ENCODE results near the gene GPR137B. TPM values are rescaled to one million over a fixed set of nuclear protein-coding genes. Genes with fewer than 3 reads are reported as not detected.
"Not testable (repeated sequence)": the region's sequence is repeated elsewhere in the genome, so short reads cannot be mapped to it uniquely, and the experiment has no call there.

The GPR137B gene, protein sequence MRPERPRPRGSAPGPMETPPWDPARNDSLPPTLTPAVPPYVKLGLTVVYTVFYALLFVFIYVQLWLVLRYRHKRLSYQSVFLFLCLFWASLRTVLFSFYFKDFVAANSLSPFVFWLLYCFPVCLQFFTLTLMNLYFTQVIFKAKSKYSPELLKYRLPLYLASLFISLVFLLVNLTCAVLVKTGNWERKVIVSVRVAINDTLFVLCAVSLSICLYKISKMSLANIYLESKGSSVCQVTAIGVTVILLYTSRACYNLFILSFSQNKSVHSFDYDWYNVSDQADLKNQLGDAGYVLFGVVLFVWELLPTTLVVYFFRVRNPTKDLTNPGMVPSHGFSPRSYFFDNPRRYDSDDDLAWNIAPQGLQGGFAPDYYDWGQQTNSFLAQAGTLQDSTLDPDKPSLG
- total RNA-seq: 1 to 10 TPM; 4.9 to 5.0 TPM

DNA sequence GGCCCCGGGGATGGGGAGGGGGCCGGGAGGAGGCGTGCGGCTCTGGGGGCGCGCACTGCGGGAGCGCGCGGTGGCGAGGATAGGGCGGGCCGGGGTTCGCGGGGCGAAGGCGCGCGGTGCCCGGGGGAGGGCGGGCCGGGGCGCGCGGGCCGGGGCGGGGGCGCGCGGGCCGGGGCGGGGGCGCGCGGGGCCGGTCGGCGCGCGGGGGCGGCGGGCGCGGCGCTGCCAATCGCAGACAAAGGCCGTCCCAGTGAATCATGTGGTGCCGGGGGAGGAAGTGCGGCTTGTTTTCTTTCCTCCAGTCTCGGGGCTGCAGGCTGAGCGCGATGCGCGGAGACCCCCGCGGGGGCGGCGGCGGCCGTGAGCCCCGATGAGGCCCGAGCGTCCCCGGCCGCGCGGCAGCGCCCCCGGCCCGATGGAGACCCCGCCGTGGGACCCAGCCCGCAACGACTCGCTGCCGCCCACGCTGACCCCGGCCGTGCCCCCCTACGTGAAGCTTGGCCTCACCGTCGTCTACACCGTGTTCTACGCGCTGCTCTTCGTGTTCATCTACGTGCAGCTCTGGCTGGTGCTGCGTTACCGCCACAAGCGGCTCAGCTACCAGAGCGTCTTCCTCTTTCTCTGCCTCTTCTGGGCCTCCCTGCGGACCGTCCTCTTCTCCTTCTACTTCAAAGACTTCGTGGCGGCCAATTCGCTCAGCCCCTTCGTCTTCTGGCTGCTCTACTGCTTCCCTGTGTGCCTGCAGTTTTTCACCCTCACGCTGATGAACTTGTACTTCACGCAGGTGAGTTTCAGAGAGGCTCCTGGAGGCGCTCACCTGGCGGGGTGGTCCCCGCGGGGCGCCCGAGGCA is at the start of gene GPR137B:
Gene GPR137B (plus strand): TSS at position 287 of the 851 bp plus-strand sequence. CDS start 84 bp downstream, at position 371.
- Mint-ChIP-seq H3K9me3 (ENCODE audit: insufficient read depth) (no peaks in the 10 kb centered on the region), H3K27ac (peak within 1 kb of the TSS; percentile 86), H3K4me1 (ENCODE audit: low read depth) (peaks cover 17% of the 10 kb centered on the region), H3K36me3 (ENCODE audit: low read depth) (peaks cover 2% of the 10 kb centered on the region), H3K4me3 (peak within 1 kb of the TSS; percentile 94), H3K27me3 (ENCODE audit: low read depth) (peaks cover 41% of the 10 kb centered on the region)
- peak; percentile 72 for DNase-seq
- ATAC-seq: peak; percentile 77
- CTCF ChIA-PET: no interaction called here
- POLR2A ChIA-PET: interaction anchor here (0.9 to 2.1 kb wide), 2 partner anchors 14 to 283 kb away, joined by 3 to 4 read pairs; no protein-coding TSS in a partner anchor

DNA sequence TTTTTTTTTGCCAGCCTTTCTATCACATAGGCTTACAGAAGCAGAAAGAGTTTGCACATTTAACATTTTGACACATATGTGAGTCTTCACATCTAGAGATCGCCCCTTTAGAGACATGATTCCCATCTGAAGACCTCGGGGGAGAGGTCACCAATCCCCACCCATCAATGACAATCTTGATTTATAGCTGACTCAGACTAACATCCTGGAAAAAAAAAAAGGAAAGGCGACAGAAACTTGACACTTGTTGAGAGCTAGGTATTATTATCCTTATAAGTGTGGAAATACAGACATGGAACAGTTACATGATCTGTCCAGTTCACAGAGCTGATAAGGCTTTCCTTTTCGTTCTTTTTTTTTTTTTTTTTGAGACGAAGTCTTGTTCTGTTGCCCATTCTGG is 49.4 kb upstream of the GPR137B start:
- Mint-ChIP-seq H3K4me3 (no peak overlapping the region), H3K36me3 (ENCODE audit: low read depth) (peaks cover 7% of the 10 kb centered on the region), H3K27me3 (ENCODE audit: low read depth) (peaks cover 8% of the 10 kb centered on the region), H3K4me1 (ENCODE audit: low read depth) (no peaks in the 10 kb centered on the region), H3K27ac (no peak overlapping the region), H3K9me3 (ENCODE audit: insufficient read depth) (peaks cover 5% of the 10 kb centered on the region)
- ChIA-PET CTCF (no interaction called here), POLR2A (interaction anchor here (0.7 kb wide), 1 partner anchor 511 kb away, joined by 3 read pairs; no protein-coding TSS in a partner anchor)
- no peak for ATAC-seq
- no peak for DNase-seq

DNA sequence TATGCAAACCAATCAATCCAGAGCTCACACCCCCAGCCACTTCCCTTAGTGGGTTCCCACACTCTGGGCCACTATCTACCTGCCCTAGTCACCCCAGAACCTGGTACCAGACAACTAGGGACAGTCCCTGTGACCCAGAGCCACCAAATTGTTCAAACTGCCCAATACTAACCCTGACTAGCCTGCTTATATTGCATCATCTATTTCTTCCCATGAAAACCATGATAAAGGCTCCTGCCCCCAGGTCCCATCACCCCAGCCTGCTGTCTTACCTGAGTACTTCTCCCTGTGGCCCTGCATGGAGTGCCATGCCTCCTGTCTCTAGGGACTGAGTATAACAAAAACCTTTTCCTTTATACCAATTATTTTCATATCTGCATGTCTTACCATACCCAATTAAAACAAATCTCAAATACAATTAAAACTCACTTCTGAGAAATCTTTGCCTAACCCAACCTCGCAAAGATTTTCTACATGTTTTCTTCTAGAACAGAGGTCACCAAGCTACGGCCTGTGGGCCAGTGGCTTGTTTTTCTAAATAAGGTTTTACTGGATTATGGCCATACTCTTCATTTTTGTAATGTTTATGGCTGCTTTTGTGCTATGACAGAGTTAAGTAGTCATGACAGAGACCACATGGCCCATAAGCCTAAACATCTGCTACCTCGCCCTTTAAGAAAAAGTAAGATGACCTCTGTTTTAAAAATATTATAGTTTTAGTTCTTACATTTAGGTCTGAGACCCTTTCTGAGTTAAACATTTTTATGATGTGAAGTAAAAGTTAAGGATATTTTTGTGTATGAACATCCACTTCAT is 46.4 kb upstream of the GPR137B start:
- no peak overlapping the region for H3K27ac Mint-ChIP-seq
- no peak for ATAC-seq

DNA sequence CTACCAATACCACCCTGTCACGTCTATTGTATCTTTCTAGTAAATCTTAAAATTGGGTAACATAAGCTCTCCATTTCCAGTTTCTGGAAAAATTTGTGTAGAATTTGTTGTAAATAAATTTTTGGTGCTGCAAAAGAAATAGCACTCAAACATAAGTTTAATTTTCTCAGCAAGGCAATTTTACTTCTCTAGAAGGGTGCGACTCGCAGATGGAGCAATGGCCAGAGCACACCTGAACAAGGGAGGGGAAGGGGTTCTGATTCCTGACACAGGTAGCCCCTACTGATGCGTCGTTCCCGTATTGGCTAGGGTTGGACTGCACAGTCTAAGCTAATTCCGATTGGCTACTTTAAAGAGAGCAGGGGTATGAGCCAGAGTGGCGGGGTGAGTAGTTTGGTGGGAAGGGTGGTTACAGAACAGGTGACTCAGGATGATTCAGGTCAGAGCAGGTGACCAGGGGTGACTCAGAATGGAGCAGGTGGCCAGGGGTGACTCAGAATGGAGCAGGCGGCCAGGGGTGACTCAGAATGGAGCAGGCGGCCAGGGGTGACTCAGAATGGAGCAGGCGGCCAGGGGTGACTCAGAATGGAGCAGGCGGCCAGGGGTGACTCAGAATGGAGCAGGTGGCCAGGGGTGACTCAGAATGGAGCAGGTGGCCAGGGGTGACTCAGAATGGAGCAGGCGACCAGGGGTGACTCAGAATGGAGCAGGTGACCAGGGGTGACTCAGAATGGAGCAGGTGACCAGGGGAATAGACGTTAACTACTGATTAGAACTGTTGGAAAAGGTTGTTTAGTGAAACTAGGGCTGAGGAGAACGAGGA is 45.5 kb upstream of the GPR137B start:
- H3K9me3 Mint-ChIP-seq (ENCODE audit: insufficient read depth); H3K4me3 Mint-ChIP-seq; H3K27ac Mint-ChIP-seq; H3K27me3 Mint-ChIP-seq (ENCODE audit: low read depth); ATAC-seq; CTCF ChIA-PET; H3K36me3 Mint-ChIP-seq (ENCODE audit: low read depth); H3K4me1 Mint-ChIP-seq (ENCODE audit: low read depth): not testable (repeated sequence)
- peak; percentile 85 for DNase-seq
- POLR2A ChIA-PET: interaction anchor here (0.6 kb wide), 1 partner anchor 142 kb away, joined by 3 read pairs; no protein-coding TSS in a partner anchor

More for the DNA sequence above, 46.4 kb upstream of the GPR137B start:
- H3K27me3 Mint-ChIP-seq (ENCODE audit: low read depth): peaks cover 8% of the 10 kb centered on the region
- ChIA-PET POLR2A (no interaction called here), CTCF (no interaction called here)
- H3K9me3 Mint-ChIP-seq (ENCODE audit: insufficient read depth): peaks cover 5% of the 10 kb centered on the region
- H3K4me3 Mint-ChIP-seq: no peak overlapping the region
- DNase-seq: no peak
- H3K36me3 Mint-ChIP-seq (ENCODE audit: low read depth): peaks cover 7% of the 10 kb centered on the region
- no peaks in the 10 kb centered on the region for H3K4me1 Mint-ChIP-seq (ENCODE audit: low read depth)

DNA sequence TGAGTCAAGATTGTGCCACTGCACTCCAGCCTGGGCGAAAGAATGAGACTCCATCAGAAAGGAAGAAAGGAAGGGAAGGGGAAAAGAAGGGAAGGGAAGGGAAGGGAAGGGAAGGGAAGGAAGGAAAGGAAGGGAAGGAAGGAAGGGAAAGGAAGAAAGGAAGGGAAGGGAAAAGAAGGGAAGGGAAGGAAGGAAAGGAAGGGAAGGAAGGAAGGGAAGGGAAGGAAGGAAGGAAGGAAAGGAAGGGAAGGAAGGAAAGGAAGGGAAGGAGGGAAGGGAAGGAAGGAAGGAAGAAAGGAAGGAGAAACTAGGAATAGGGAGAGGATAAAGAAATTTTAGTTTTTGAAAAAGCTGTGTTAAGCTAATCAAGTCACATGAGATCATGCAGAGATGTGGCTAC is 44.1 kb upstream of the GPR137B start:
- peaks cover 7% of the 10 kb centered on the region for H3K36me3 Mint-ChIP-seq (ENCODE audit: low read depth)
- ChIA-PET CTCF (no interaction called here), POLR2A (no interaction called here)
- no peaks in the 10 kb centered on the region for H3K4me1 Mint-ChIP-seq (ENCODE audit: low read depth)
- ATAC-seq (no peak), DNase-seq (no peak)
- peaks cover 4% of the 10 kb centered on the region for H3K27me3 Mint-ChIP-seq (ENCODE audit: low read depth)
- peaks cover 5% of the 10 kb centered on the region for H3K9me3 Mint-ChIP-seq (ENCODE audit: insufficient read depth)
- no peak overlapping the region for H3K27ac Mint-ChIP-seq
- H3K4me3 Mint-ChIP-seq: no peak overlapping the region

DNA sequence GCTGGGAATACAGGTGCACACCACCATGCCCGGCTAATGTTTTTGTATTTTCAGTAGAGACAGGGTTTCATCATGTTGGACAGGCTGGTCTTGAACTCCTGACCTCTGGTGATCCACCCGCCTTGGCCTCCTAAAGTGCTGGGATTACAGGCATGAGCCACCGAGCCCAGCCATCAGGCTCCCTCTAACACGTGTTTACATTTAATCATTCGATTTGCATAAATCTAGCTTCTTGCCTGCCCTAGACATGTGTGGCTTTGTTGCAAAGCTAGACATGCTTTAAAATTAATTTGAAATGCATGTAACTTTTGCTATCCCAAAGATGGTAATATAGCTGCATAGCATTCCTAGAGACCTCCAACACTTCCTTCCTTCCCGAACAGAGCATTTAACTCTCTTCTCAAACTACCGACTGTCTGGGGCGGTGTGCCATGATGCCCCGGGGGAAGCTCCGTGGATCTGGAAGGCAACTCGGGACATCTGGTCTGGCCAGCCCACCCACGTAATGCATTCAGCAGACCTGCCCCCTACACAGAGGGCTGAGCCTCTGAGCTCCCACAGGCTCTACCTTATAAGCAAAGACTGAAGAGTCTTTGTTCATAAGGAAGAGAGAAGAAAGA is 42.9 kb upstream of the GPR137B start:
- CTCF ChIA-PET: interaction anchor here (0.8 to 1.2 kb wide), 3 partner anchors 18 to 127 kb away, joined by 3 read pairs; no protein-coding TSS in a partner anchor

DNA sequence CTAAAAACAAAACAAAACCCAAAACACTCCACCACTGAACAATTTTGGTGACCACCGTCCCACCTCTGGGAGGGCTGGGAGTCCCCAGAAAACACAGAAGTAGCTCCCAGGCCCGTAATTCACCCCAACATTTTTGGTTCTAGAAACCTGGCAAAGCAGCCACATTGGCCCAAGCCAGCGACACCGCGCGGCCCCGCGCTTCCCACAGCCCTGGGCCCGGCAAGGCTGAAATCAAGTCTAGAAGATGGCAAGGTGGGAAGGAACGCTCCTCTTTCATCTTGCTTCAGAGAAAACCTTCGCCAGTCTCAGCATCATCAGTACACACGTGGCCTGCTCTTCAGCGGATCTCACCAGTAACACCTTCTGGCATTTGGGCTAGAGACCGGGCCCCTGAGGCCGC is 41.5 kb upstream of the GPR137B start:
- POLR2A ChIA-PET: no interaction called here
- ATAC-seq (no peak), DNase-seq (no peak)
- CTCF ChIA-PET: no interaction called here
- Mint-ChIP-seq H3K9me3 (ENCODE audit: insufficient read depth) (peaks cover 5% of the 10 kb centered on the region), H3K27ac (no peak overlapping the region), H3K4me1 (ENCODE audit: low read depth) (peaks cover 2% of the 10 kb centered on the region), H3K27me3 (ENCODE audit: low read depth) (peaks cover 2% of the 10 kb centered on the region), H3K36me3 (ENCODE audit: low read depth) (peaks cover 5% of the 10 kb centered on the region), H3K4me3 (no peak overlapping the region)

More for the DNA sequence above, 42.9 kb upstream of the GPR137B start:
- H3K36me3 Mint-ChIP-seq (ENCODE audit: low read depth): peaks cover 7% of the 10 kb centered on the region
- H3K27ac Mint-ChIP-seq: no peak overlapping the region
- H3K9me3 Mint-ChIP-seq (ENCODE audit: insufficient read depth): peaks cover 5% of the 10 kb centered on the region
- ATAC-seq (no peak), DNase-seq (no peak)
- POLR2A ChIA-PET: no interaction called here
- peaks cover 2% of the 10 kb centered on the region for H3K4me1 Mint-ChIP-seq (ENCODE audit: low read depth)
- peaks cover 2% of the 10 kb centered on the region for H3K27me3 Mint-ChIP-seq (ENCODE audit: low read depth)
- no peak overlapping the region for H3K4me3 Mint-ChIP-seq

DNA sequence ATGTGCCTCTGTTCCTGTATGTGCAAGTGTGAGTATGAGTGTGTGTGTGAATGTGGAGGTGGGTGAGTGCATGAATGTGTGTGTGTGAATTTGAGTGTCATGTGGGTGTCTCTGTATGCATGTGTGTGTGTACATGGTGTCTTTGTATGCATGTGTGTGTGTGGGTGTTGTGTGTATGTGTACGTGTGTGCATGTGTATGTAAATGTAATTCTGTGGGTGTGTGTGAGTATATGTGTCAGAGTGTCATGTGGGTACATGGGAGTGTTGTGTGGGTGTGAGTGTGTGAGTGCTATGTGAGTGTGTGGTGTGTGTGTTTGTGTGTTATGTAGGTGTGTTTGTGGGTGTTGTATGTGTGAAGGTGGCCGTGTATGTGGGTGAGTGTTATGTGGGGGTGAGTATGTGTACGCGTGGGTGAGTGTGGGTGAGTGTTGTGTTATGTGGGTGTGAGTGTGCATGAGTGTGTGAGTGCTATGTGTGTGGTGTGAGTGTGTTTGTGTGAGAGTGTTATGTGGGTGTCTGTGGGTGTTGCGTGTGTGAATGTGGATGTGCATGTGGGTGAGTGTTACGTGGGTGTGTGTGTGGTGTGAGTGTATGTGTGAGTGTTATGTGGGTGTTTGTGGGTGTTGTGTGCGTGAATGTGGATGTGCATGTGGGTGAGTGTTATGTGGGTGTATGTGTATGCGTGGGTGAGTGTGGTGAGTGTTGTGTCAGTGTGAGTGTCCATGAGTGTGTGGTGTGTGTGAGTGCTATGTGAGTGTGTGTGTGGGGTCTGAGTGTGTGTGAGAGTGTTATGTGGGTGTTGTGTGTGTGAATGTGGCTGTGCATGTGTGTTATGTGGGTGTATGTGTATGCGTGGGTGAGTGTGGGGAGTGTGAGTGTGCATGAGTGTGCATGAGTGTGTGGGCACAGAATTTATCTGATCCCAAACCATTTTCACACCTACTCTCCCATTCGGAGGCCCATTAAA is 40.8 kb upstream of the GPR137B start:
- Mint-ChIP-seq H3K27ac (no peak overlapping the region), H3K36me3 (ENCODE audit: low read depth) (peaks cover 4% of the 10 kb centered on the region), H3K4me3 (no peak overlapping the region), H3K27me3 (ENCODE audit: low read depth) (peaks cover 2% of the 10 kb centered on the region), H3K9me3 (ENCODE audit: insufficient read depth) (peaks cover 2% of the 10 kb centered on the region), H3K4me1 (ENCODE audit: low read depth) (peaks cover 2% of the 10 kb centered on the region)
- DNase-seq (no peak), ATAC-seq (no peak)
- POLR2A ChIA-PET: no interaction called here
- CTCF ChIA-PET: interaction anchor here (1.2 kb wide), 1 partner anchor 68 kb away, joined by 3 read pairs; no protein-coding TSS in a partner anchor

DNA sequence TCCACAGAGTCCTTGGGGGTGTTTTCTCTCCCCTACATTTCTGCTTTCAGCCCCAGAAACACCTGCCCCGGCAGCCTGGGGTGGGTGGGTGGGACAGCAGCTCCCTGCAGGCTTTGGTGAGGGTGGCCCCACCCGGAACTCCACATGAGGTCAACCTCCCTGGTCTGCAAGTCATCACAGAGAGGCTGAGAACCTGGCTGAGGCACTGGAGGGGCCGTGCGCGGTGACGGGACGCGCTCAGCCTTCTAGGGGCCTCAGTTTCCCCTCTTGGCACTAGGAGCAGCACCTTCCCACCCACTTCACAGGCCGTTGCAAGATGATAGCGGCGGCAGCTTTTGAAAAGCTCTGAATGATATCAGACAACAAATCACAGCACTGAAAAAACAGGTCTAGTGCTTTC is 39.7 kb upstream of the GPR137B start:
- no peak for DNase-seq
- H3K4me3 Mint-ChIP-seq: no peak overlapping the region
- H3K36me3 Mint-ChIP-seq (ENCODE audit: low read depth): no peaks in the 10 kb centered on the region

DNA sequence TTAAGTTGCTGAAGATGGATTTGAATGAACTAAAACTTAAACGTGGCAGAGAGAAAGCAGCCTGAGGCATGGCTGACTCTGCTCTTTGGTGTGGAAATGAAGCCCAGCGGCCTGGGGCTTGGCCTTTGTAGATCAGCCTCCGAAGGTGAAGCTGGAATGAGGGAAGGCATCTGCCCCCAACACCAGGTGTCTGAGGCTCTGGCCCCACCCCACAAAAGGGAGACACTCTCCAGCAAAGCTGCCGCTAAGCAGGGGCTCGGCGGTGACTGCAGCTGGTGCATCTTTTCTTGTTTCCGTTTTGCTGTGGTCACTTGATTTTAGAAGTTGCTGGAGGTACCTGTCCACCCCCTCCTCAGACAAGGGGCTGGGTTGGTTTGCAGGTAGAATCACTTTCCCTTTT is 39.3 kb upstream of the GPR137B start:
- Mint-ChIP-seq H3K36me3 (ENCODE audit: low read depth) (no peaks in the 10 kb centered on the region), H3K9me3 (ENCODE audit: insufficient read depth) (no peaks in the 10 kb centered on the region), H3K27ac (no peak overlapping the region), H3K27me3 (ENCODE audit: low read depth) (peaks cover 2% of the 10 kb centered on the region), H3K4me1 (ENCODE audit: low read depth) (peaks cover 8% of the 10 kb centered on the region), H3K4me3 (no peak overlapping the region)
- ChIA-PET POLR2A (no interaction called here), CTCF (interaction anchor here (0.8 to 1.2 kb wide), 2 partner anchors 67 to 350 kb away, joined by 3 read pairs; no protein-coding TSS in a partner anchor)
- DNase-seq (no peak), ATAC-seq (no peak)

More for the DNA sequence above, 39.7 kb upstream of the GPR137B start:
- Mint-ChIP-seq H3K27ac (no peak overlapping the region), H3K4me1 (ENCODE audit: low read depth) (peaks cover 8% of the 10 kb centered on the region), H3K27me3 (ENCODE audit: low read depth) (peaks cover 2% of the 10 kb centered on the region), H3K9me3 (ENCODE audit: insufficient read depth) (no peaks in the 10 kb centered on the region)
- ATAC-seq: no peak
- POLR2A ChIA-PET: no interaction called here
- CTCF ChIA-PET: interaction anchor here (0.8 to 1.2 kb wide), 2 partner anchors 67 to 350 kb away, joined by 3 read pairs; no protein-coding TSS in a partner anchor
